ENCODE measurements around the gene ICAM4.

Gene ICAM4

GRCh38 chr19:10305139-10305806 is 18.5 kb downstream of the ICAM4 start:
- intact Hi-C loops (cut with DNase I; ENCODE audit: low total_unique reads): no loop called here
- H3K27me3 ChIP-seq: peaks cover 0 to 5% of the 10 kb centered on the region in 2 donors
- TF ChIP-seq CTCF (IDR thresholded peaks at IDR 0.05): no peak
- H3K4me1 ChIP-seq: no peaks in the 10 kb centered on the region
- no peak overlapping the region for H3K27ac ChIP-seq
- no peaks in the 10 kb centered on the region for H3K9me3 ChIP-seq
- peaks cover 3 to 22% (median 3%) of the 10 kb centered on the region in 3 donors for H3K36me3 ChIP-seq
- peak in 1 of 2 donors; percentile 46 for DNase-seq
- H3K4me3 ChIP-seq: no peak overlapping the region

- no peak for DNase-seq
- H3K27me3 ChIP-seq: peaks cover 0 to 3% of the 10 kb centered on the region in 2 donors
- no peak overlapping the region for H3K27ac ChIP-seq
- intact Hi-C loops (cut with DNase I; ENCODE audit: low total_unique reads): no loop called here
- peaks cover 6 to 32% (median 7%) of the 10 kb centered on the region in 3 donors for H3K36me3 ChIP-seq
- no peaks in the 10 kb centered on the region for H3K9me3 ChIP-seq
- no peak for TF ChIP-seq CTCF (IDR thresholded peaks at IDR 0.05)
- H3K4me1 ChIP-seq: no peaks in the 10 kb centered on the region
- no peak overlapping the region for H3K4me3 ChIP-seq
Measured at GRCh38 chr19:10306327-10306726, 19.6 kb downstream of the ICAM4 start.

- no peak for TF ChIP-seq CTCF (IDR thresholded peaks at IDR 0.05)
- Histone ChIP-seq H3K27me3 (no peaks in the 10 kb centered on the region), H3K9me3 (no peaks in the 10 kb centered on the region), H3K36me3 (peaks cover 6 to 40% (median 7%) of the 10 kb centered on the region in 3 donors), H3K4me3 (no peak within 1 kb of the TSS), H3K4me1 (peaks cover 0 to under 1% (median 0%) of the 10 kb centered on the region in 4 donors), H3K27ac (no peak within 1 kb of the TSS)
- intact Hi-C loops (cut with DNase I; ENCODE audit: low total_unique reads): no loop called here
- no peak for DNase-seq
Measured at GRCh38 chr19:10309423-10309822, 22.7 kb downstream of the ICAM4 start, which contains the start of gene ZGLP1. TSS of gene ZGLP1 (minus strand) at chr19:10309815.

- Histone ChIP-seq H3K27me3 (no peaks in the 10 kb centered on the region), H3K4me1 (peaks cover 0 to 16% (median 10%) of the 10 kb centered on the region in 4 donors), H3K9me3 (no peaks in the 10 kb centered on the region), H3K4me3 (peak within 1 kb of the TSS; percentile 66 to 71), H3K36me3 (peaks cover 27 to 59% (median 31%) of the 10 kb centered on the region in 3 donors), H3K27ac (peak within 1 kb of the TSS; percentile 50 to 69)
- intact Hi-C loops (cut with DNase I; ENCODE audit: low total_unique reads): no loop called here
- DNase-seq: peak; percentile 84 to 88
- TF ChIP-seq CTCF (IDR thresholded peaks at IDR 0.05): no peak
Measured at GRCh38 chr19:10315335-10316214, 28.8 kb downstream of the ICAM4 start, which contains the start of gene FDX2. TSS of gene FDX2 (minus strand) at chr19:10316015. CDS start at chr19:10315996, 19 bp downstream.

GRCh38 chr19:10316229-10317044 is 29.7 kb downstream of the ICAM4 start:
- peak overlapping the region; percentile 66 to 71 for H3K4me3 ChIP-seq
- peak overlapping the region in 1 of 2 donors; percentile 69 for H3K27ac ChIP-seq
- H3K36me3 ChIP-seq: peaks cover 29 to 59% (median 39%) of the 10 kb centered on the region in 3 donors
- intact Hi-C loops (cut with DNase I; ENCODE audit: low total_unique reads): no loop called here
- TF ChIP-seq CTCF (IDR thresholded peaks at IDR 0.05): no peak
- no peak for DNase-seq
- peaks cover 0 to 16% (median 10%) of the 10 kb centered on the region in 4 donors for H3K4me1 ChIP-seq
- H3K9me3 ChIP-seq: no peaks in the 10 kb centered on the region
- H3K27me3 ChIP-seq: no peaks in the 10 kb centered on the region
